HepG2 (cell line): ENCODE data around the gene ERC1. TPM values are rescaled to one million over a fixed set of nuclear protein-coding genes. Genes with fewer than 3 reads are reported as not detected.

Experiments used
- ATAC-seq: fragments of 200-7000 bp; cut with Tn5 transposase; 3 replicates; pipeline ENCODE4 v1.9.1; 2020; ENCODE audit warnings: mild to moderate bottlenecking, moderate library complexity
- BruUV-seq: library from RNA; stranded (reverse); fragments of 400-500 nt; replicated peaks from 2 replicates; lab custom pipeline; 2021; lab: Mats Ljungman, UMichigan
- CTCF ChIA-PET: fragments of 300-600 bp; formaldehyde crosslinking; extraction: SDS; loops from one replicate; lab custom pipeline; 2021; ENCODE audit warnings: low total read pairs, inconsistent platforms, low intra/inter-chr PET ratio; lab: Yijun Ruan, JAX
- POLR2A ChIA-PET: fragments of 350-600 bp; sonication (Branson Sonifier 250); formaldehyde crosslinking; loops from one replicate; lab custom pipeline; 2020; ENCODE audit warnings: antibody characterized with exemption, inconsistent platforms; lab: Yijun Ruan, JAX
- DNase-seq: peaks from one replicate; pipeline ENCODE4 v3.0.0-alpha.2; 2015; ENCODE audit warnings: low spot score
- FAIRE-seq: peaks from 3 replicates; lab custom pipeline; 2011; peaks lifted over from hg19 to GRCh38; lab: Jason Lieb, UNC
- H2AFZ ChIP-seq: one replicate; pipeline ENCODE4 v1.6.1; 2011; ENCODE audit warnings: low read length, inconsistent platforms
- H3K27ac ChIP-seq: fragments of 300-600 bp; 3 replicates; pipeline ENCODE4 v1.8.0; 2011; ENCODE audit warnings: mixed run types, mild to moderate bottlenecking, mixed read lengths, low read length, inconsistent platforms; ENCODE audit not compliant: insufficient read depth; ENCODE audit errors: extremely low read length
- H3K27me3 ChIP-seq, 2 experiments: fragments of 200-600 bp in 1 of 2; 2 replicates in 1 of 2; 3 replicates in 1 of 2; pipeline versions ENCODE4 v1.6.0 to v1.8.0; 2011; ENCODE audit warnings: low read length in 2 of 2, mild to moderate bottlenecking in 2 of 2, moderate library complexity in 2 of 2, inconsistent platforms in 1 of 2; ENCODE audit not compliant: insufficient read depth in 2 of 2, control insufficient read depth in 1 of 2
- H3K36me3 ChIP-seq, 2 experiments: fragments of 200-600 bp in 1 of 2; replicated peaks in 1 of 2; 2 replicates in 1 of 2; 3 replicates in 1 of 2; pipeline versions ENCODE4 v1.5.1 to v1.8.0; 2011; ENCODE audit warnings: low read length in 2 of 2, inconsistent platforms in 1 of 2; ENCODE audit not compliant: insufficient read depth in 2 of 2, control insufficient read depth in 1 of 2
- H3K4me1 ChIP-seq: 2 replicates; pipeline ENCODE4 v1.5.1; 2012; ENCODE audit warnings: low read length, inconsistent platforms; ENCODE audit not compliant: insufficient read depth
- H3K4me2 ChIP-seq: 2 replicates; pipeline ENCODE4 v1.6.0; 2011; ENCODE audit warnings: low read depth, low read length, inconsistent platforms
- H3K4me3 ChIP-seq, 3 experiments: fragments of 200-600 bp in 1 of 3; sonication (generic), shearing (Covaris generic) in 1 of 3; replicated peaks in 1 of 3; 2 replicates each; pipeline ENCODE4 v1.5.1; 2011 to 2016; ENCODE audit warnings: low read length in 3 of 3, inconsistent platforms in 2 of 3, low read depth in 2 of 3, mild to moderate bottlenecking in 2 of 3, control low read depth in 1 of 3, mixed read lengths in 1 of 3; ENCODE audit not compliant: insufficient read depth in 1 of 3
- H3K79me2 ChIP-seq: one replicate; pipeline ENCODE4 v1.6.1; 2011; ENCODE audit warnings: low read length, inconsistent platforms; ENCODE audit not compliant: insufficient read depth
- H3K9ac ChIP-seq: 2 replicates; pipeline ENCODE4 v1.6.0; 2011; ENCODE audit warnings: mild to moderate bottlenecking, low read depth, low read length, inconsistent platforms; ENCODE audit not compliant: insufficient read depth
- H3K9me3 ChIP-seq: 2 replicates; pipeline ENCODE4 v1.5.1; 2012; ENCODE audit warnings: mild to moderate bottlenecking, low read length
- H4K20me1 ChIP-seq: 2 replicates; pipeline ENCODE4 v1.6.0; 2011; ENCODE audit warnings: inconsistent platforms, mild to moderate bottlenecking, low read length, moderate library complexity; ENCODE audit not compliant: insufficient read depth
- FOXA3 ChIP-seq: IDR thresholded peaks from 2 replicates; pipeline ENCODE4 v1.6.1; 2016; ENCODE audit warnings: missing genetic modification reagents, missing compliant biosample characterization
- GATA4 ChIP-seq: sonication (generic); IDR thresholded peaks from 2 replicates; pipeline ENCODE4 v1.6.1; 2016; ENCODE audit warnings: antibody characterized with exemption, low read depth, borderline replicate concordance
- GPBP1L1 ChIP-seq: sonication (generic); formaldehyde crosslinking; IDR thresholded peaks from 2 replicates; pipeline ENCODE4 v1.5.0; 2020; ENCODE audit warnings: mild to moderate bottlenecking, missing genetic modification reagents
- HNF1A ChIP-seq, 2 experiments: sonication (generic) in 1 of 2; formaldehyde crosslinking in 1 of 2; IDR thresholded peaks; 2 replicates each; pipeline versions ENCODE4 v1.4.0 to v1.6.1; 2016 to 2020; ENCODE audit warnings: borderline replicate concordance in 1 of 2, low read depth in 1 of 2, mild to moderate bottlenecking in 1 of 2, missing genetic modification reagents in 1 of 2
- HOXA5 ChIP-seq: sonication (generic); formaldehyde crosslinking; IDR thresholded peaks from 2 replicates; pipeline ENCODE4 v1.4.0; 2020; ENCODE audit warnings: missing genetic modification reagents
- JUND ChIP-seq: sonication (generic); formaldehyde crosslinking; IDR thresholded peaks from 2 replicates; pipeline ENCODE4 v1.8.0; 2022; ENCODE audit warnings: mild to moderate bottlenecking, missing genetic modification reagents
- PATZ1 ChIP-seq: sonication (generic); formaldehyde crosslinking; IDR thresholded peaks from 2 replicates; pipeline ENCODE4 v1.4.0; 2020; ENCODE audit warnings: missing genetic modification reagents
- PCBP1 ChIP-seq: fragments of 200-400 bp; formaldehyde crosslinking; IDR thresholded peaks from 2 replicates; pipeline ENCODE4 v1.6.1; 2017; ENCODE audit warnings: mild to moderate bottlenecking, low read depth, low read length, borderline replicate concordance
- RCOR2 ChIP-seq: IDR thresholded peaks from 2 replicates; pipeline ENCODE4 v1.6.1; 2016; ENCODE audit warnings: missing biosample characterization, missing genetic modification reagents
- ZBTB14 ChIP-seq: sonication (generic); formaldehyde crosslinking; IDR thresholded peaks from 2 replicates; pipeline ENCODE4 v1.4.0; 2020; ENCODE audit warnings: missing genetic modification reagents
- WGBS: methylation state at CpG from one replicate; pipeline ENCODE4 v1.1.6; 2017; ENCODE audit warnings: low lambda C conversion rate; 5-methylcytosine and 5-hydroxymethylcytosine counted together
- in situ Hi-C: cut with HindIII; loops from 2 replicates; pipeline ENCODE4 v1.10.0; 2017; ENCODE audit warnings: low pct_unique_long_range_greater_than_20kb; ENCODE audit not compliant: extremely low pct_ligation_motif_present
- intact Hi-C: fragments of 100-400 bp; cut with micrococcal nuclease; formaldehyde crosslinking; loops from one replicate; pipeline ENCODE4 v1.10.0; 2022; ENCODE audit not compliant: unreplicated experiment
- polyA plus RNA-seq, 8 experiments: library from polyadenylated mRNA; depleted of rRNA in 3 of 8; stranded (reverse) in 7 of 8; unstranded in 1 of 8; fragments of >200 nt; fragmentation: Illumina TruSeq in 4 of 8; extraction: Trizol in 4 of 8; gene quantifications; 2 replicates each; pipeline versions ENCODE4 v1.2.1 to v1.2.3, GENCODE V29; 2011 to 2016; ENCODE audit warnings: low read depth in 4 of 8, missing spikeins in 1 of 8, mixed read lengths in 1 of 8; ENCODE audit not compliant: insufficient read depth in 1 of 8
- total RNA-seq, 5 experiments: library from RNA; depleted of rRNA; stranded (reverse); fragments of >200 nt; fragmentation: Illumina TruSeq; extraction: Trizol; gene quantifications; 2 replicates each; pipeline ENCODE4 v1.2.3, GENCODE V29; 2016; ENCODE audit warnings: low read depth in 1 of 5

Gene ERC1
- total and polyA plus RNA-seq, 2 of the 13 experiments (the other 11 are each of a cell fraction or from before 2014, with no cell fraction given), result 6.1 to 12.4 TPM

GRCh38 chr12:1518591-1519516 lies 527.8 kb downstream of the ERC1 start:
- DNase-seq (peak; percentile 66), FAIRE-seq (no peak), ATAC-seq (peak; percentile 83)
- ChIA-PET POLR2A (no interaction called here), CTCF (no interaction called here)
- Histone ChIP-seq H4K20me1 (no peaks in the 10 kb centered on the region; the same call in 1 of the 2 replicates), H2AFZ (no peak overlapping the region), H3K27ac (no peak overlapping the region), H3K27me3 (peaks cover 0 to 2% of the 10 kb centered on the region in 2 experiments; a peak in 1 of 5 replicates), H3K36me3 (no peaks in the 10 kb centered on the region), H3K79me2 (no peaks in the 10 kb centered on the region), H3K9ac (no peak overlapping the region), H3K9me3 (no peaks in the 10 kb centered on the region), H3K4me1 (peaks cover 24% of the 10 kb centered on the region), H3K4me2 (peak overlapping the region; percentile 58), H3K4me3 (peak overlapping the region in 2 of 3 experiments; percentile 24 to 55; a peak in 2 of 6 replicates)
- in situ Hi-C loops (loop anchor here (5.0 kb wide), 1 partner anchor 73 kb away; the partner anchor contains the start of gene FBXL14), intact Hi-C loops (loop anchor here (5.0 kb wide), 1 partner anchor 402 kb away; no protein-coding TSS in a partner anchor)
- 11% methylated on average over 15 of the region's 29 CpGs for WGBS
- BruUV-seq, result no TSS peak
- TF ChIP-seq GPBP1L1, result no peak
- TF ChIP-seq GATA4, result no peak
- TF ChIP-seq PCBP1, result no peak
- TF ChIP-seq HNF1A (IDR thresholded peaks at IDR 0.05; ENCODE audit: low read depth), result no peak
- TF ChIP-seq HNF1A (CRISPR knock-in tag; IDR thresholded peaks at IDR 0.05; ENCODE audit: borderline replicate concordance), result no peak
- TF ChIP-seq JUND (CRISPR knock-in tag), result 0 out of 2 replicates have a peak, but pooled peaks have one; percentile 18
- no peak for TF ChIP-seq RCOR2
- 0 out of 2 replicates have a peak, but pooled peaks have one; percentile 15 for TF ChIP-seq PATZ1 (CRISPR knock-in tag)
- peak; percentile 61; the same call in 1 of the 2 replicates for TF ChIP-seq FOXA3 (CRISPR knock-in tag)
- no peak for TF ChIP-seq ZBTB14 (CRISPR knock-in tag)
- no peak for TF ChIP-seq HOXA5 (CRISPR knock-in tag)
